ENCODE data around the gene MCF2L2. TPM values are rescaled to one million over a fixed set of nuclear protein-coding genes. Genes with fewer than 3 reads are reported as not detected.

MCF2L2 gene
- total RNA-seq, 1 donor = 0.09 TPM

GRCh38 chr3:183293966-183294365 lies 134.5 kb downstream of the MCF2L2 start:
- TF ChIP-seq CTCF (IDR thresholded peaks at IDR 0.05; ENCODE audit: insufficient read depth, low read length) = no peak
- no peak overlapping the region for H3K4me3 ChIP-seq (ENCODE audit: low read depth, low read length)
- no peak for DNase-seq (ENCODE audit: low read depth)

DNA sequence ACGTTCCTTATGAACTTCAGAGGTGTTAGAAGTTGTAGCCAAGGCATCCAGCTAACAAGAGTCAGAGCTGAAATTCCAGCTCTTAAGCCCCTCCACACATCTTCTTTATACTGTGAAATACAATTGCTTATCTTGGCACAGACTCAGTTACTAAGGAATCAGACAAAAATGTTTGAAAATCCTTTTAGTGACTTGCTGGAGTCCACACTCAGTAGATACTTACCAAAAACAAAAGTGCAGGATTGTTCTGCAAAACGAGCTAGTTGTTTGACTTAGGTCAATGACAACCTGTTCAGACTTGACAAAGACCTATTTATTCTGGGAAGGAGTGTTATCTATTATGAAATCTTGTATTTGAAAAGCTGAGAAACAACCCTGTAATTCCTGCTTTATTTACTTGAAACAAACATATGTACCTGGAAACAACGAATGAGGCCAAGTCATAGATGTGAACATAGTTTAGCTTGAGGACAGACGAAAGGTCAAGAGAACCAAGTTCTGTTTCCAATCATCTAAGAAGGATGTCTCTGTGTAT lies 136.9 kb downstream of the MCF2L2 start:
- TF ChIP-seq CTCF (IDR thresholded peaks at IDR 0.05; ENCODE audit: insufficient read depth, low read length) = no peak

GRCh38 chr3:183290216-183290615 lies 138.2 kb downstream of the MCF2L2 start:
- H3K4me3 ChIP-seq (ENCODE audit: low read depth, low read length) = no peak overlapping the region
- no peak for TF ChIP-seq CTCF (IDR thresholded peaks at IDR 0.05; ENCODE audit: insufficient read depth, low read length)
- DNase-seq (ENCODE audit: low read depth) = no peak

More for the DNA sequence above, 136.9 kb downstream of the MCF2L2 start:
- no peak overlapping the region for H3K4me3 ChIP-seq (ENCODE audit: low read depth, low read length)
- peak; percentile 63 for DNase-seq (ENCODE audit: low read depth)

DNA sequence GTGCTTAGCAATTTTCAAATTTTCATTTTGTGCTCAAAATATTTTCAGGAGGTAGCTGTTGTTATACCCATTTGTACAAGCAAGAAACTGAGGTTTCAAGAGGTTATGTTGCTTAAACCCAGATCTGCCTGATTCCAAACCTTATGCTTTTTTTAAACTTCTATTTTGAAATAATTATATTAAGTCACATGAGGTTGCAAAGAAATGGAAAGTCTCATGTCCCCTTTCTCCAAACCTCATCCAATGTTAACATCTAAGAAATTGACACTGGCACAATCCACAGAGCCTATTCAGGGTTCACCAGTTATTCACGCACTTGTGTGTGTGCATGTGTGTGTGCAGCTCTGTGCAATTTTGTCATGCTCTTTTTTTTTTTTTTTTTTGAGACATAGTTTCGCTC lies 140.3 kb downstream of the MCF2L2 start:
- DNase-seq (ENCODE audit: low read depth) = no peak
- no peak for TF ChIP-seq CTCF (IDR thresholded peaks at IDR 0.05; ENCODE audit: insufficient read depth, low read length)
- no peak overlapping the region for H3K4me3 ChIP-seq (ENCODE audit: low read depth, low read length)

GRCh38 chr3:183287301-183287971 lies 141.0 kb downstream of the MCF2L2 start:
- DNase-seq (ENCODE audit: low read depth) = peak; percentile 99
- TF ChIP-seq CTCF (IDR thresholded peaks at IDR 0.05; ENCODE audit: insufficient read depth, low read length) = no peak
- H3K4me3 ChIP-seq (ENCODE audit: low read depth, low read length) = no peak overlapping the region

GRCh38 chr3:183285828-183286457 lies 142.5 kb downstream of the MCF2L2 start:
- no peak overlapping the region for H3K4me3 ChIP-seq (ENCODE audit: low read depth, low read length)
- DNase-seq (ENCODE audit: low read depth) = peak; percentile 99
- no peak for TF ChIP-seq CTCF (IDR thresholded peaks at IDR 0.05; ENCODE audit: insufficient read depth, low read length)

Data from fibroblast of the aortic adventitia (primary cell).